Measurements from ENCODE around the gene GABRR3. TPM values are rescaled to one million over a fixed set of nuclear protein-coding genes. Genes with fewer than 3 reads are reported as not detected.

Gene GABRR3
- total RNA-seq = not detected

- intact Hi-C loops (cut with DNase I) = loop anchor here (10.0 kb wide), 1 partner anchor 290 kb away; no protein-coding TSS in a partner anchor
- no peak for ATAC-seq
- DNase-seq (ENCODE audit: low spot score) = no peak
These were observed at the start of gene GABRR3 for GRCh38 chr3:98035208-98035607. GABRR3 (minus strand) TSS chr3:98035315; CDS start chr3:98034987, 328 bp downstream.

- no peak for DNase-seq (ENCODE audit: low spot score)
- intact Hi-C loops (cut with DNase I) = no loop called here
- ATAC-seq = no peak
These were observed 38.4 kb upstream of the GABRR3 start for GRCh38 chr3:98073486-98073885.

GRCh38 chr3:98070840-98071239, 35.7 kb upstream of the GABRR3 start:
- DNase-seq (ENCODE audit: low spot score) (no peak), ATAC-seq (no peak)
- intact Hi-C loops (cut with DNase I) = no loop called here

GRCh38 chr3:98068824-98069223, 33.7 kb upstream of the GABRR3 start:
- intact Hi-C loops (cut with DNase I) = no loop called here
- no peak for ATAC-seq
- no peak for DNase-seq (ENCODE audit: low spot score)

- ATAC-seq = no peak
- intact Hi-C loops (cut with DNase I) = no loop called here
- DNase-seq (ENCODE audit: low spot score) = no peak
These were observed 23.3 kb upstream of the GABRR3 start for GRCh38 chr3:98058244-98058960.

- DNase-seq (ENCODE audit: low spot score) (no peak), ATAC-seq (no peak)
- intact Hi-C loops (cut with DNase I) = no loop called here
These were observed 22.5 kb upstream of the GABRR3 start for GRCh38 chr3:98057631-98058030.

- intact Hi-C loops (cut with DNase I) = no loop called here
These were observed 20.9 kb upstream of the GABRR3 start for GRCh38 chr3:98056035-98056434.

GRCh38 chr3:98049271-98049670, 14.2 kb upstream of the GABRR3 start:
- no peak for ATAC-seq
- DNase-seq (ENCODE audit: low spot score) = no peak
- intact Hi-C loops (cut with DNase I) = no loop called here

More at GRCh38 chr3:98056035-98056434, 20.9 kb upstream of the GABRR3 start:
- ATAC-seq = no peak
- no peak for DNase-seq (ENCODE audit: low spot score)

- intact Hi-C loops (cut with DNase I) = no loop called here
- DNase-seq (ENCODE audit: low spot score) = no peak
These were observed 13.5 kb upstream of the GABRR3 start for GRCh38 chr3:98048586-98048985.

GRCh38 chr3:98041350-98041749, 6.2 kb upstream of the GABRR3 start:
- intact Hi-C loops (cut with DNase I) = no loop called here
- ATAC-seq (no peak), DNase-seq (ENCODE audit: low spot score) (no peak)

More at GRCh38 chr3:98048586-98048985, 13.5 kb upstream of the GABRR3 start:
- no peak for ATAC-seq

GRCh38 chr3:98039322-98040024, 4.4 kb upstream of the GABRR3 start:
- intact Hi-C loops (cut with DNase I) = loop anchor here (10.0 kb wide), 1 partner anchor 285 kb away; no protein-coding TSS in a partner anchor
- peak; percentile 90 for ATAC-seq
- DNase-seq (ENCODE audit: low spot score) = peak; percentile 69

- DNase-seq (ENCODE audit: low spot score) (no peak), ATAC-seq (no peak)
- intact Hi-C loops (cut with DNase I) = loop anchor here (10.0 kb wide), 1 partner anchor 286 kb away; no protein-coding TSS in a partner anchor
These were observed 3.8 kb upstream of the GABRR3 start for GRCh38 chr3:98038876-98039275.

GRCh38 chr3:98038286-98038685, 3.2 kb upstream of the GABRR3 start:
- DNase-seq (ENCODE audit: low spot score) = no peak
- no peak for ATAC-seq
- intact Hi-C loops (cut with DNase I) = loop anchor here (10.0 kb wide), 1 partner anchor 287 kb away; no protein-coding TSS in a partner anchor

- intact Hi-C loops (cut with DNase I) = loop anchor here (10.0 kb wide), 1 partner anchor 290 kb away; no protein-coding TSS in a partner anchor
- no peak for DNase-seq (ENCODE audit: low spot score)
- no peak for ATAC-seq
These were observed 629 bp downstream of the GABRR3 start for GRCh38 chr3:98034486-98034885.

GRCh38 chr3:98034036-98034435, 1.1 kb downstream of the GABRR3 start:
- ATAC-seq (no peak), DNase-seq (ENCODE audit: low spot score) (no peak)
- intact Hi-C loops (cut with DNase I) = loop anchor here (10.0 kb wide), 1 partner anchor 291 kb away; no protein-coding TSS in a partner anchor

- ATAC-seq = no peak
- intact Hi-C loops (cut with DNase I) = loop anchor here (10.0 kb wide), 1 partner anchor 292 kb away; no protein-coding TSS in a partner anchor
- DNase-seq (ENCODE audit: low spot score) = no peak
These were observed 2.2 kb downstream of the GABRR3 start for GRCh38 chr3:98032904-98033303.

- ATAC-seq = no peak
- intact Hi-C loops (cut with DNase I) = loop anchor here (10.0 kb wide), 1 partner anchor 293 kb away; no protein-coding TSS in a partner anchor
- DNase-seq (ENCODE audit: low spot score) = no peak
These were observed 2.9 kb downstream of the GABRR3 start for GRCh38 chr3:98032265-98032664.

- intact Hi-C loops (cut with DNase I) = loop anchor here (10.0 kb wide), 1 partner anchor 224 kb away; no protein-coding TSS in a partner anchor
These were observed 6.0 kb downstream of the GABRR3 start for GRCh38 chr3:98029083-98029482.

GRCh38 chr3:98027085-98027446, 8.0 kb downstream of the GABRR3 start:
- intact Hi-C loops (cut with DNase I) = loop anchor here (10.0 kb wide), 1 partner anchor 222 kb away; no protein-coding TSS in a partner anchor
- no peak for ATAC-seq
- no peak for DNase-seq (ENCODE audit: low spot score)

More at GRCh38 chr3:98029083-98029482, 6.0 kb downstream of the GABRR3 start:
- DNase-seq (ENCODE audit: low spot score) (no peak), ATAC-seq (no peak)

All from sciatic nerve (tissue), 2 donors.